Esophagus squamous epithelium (tissue), 4 donors: Measurements from ENCODE around the gene FKBP4.

ENCODE experiments used
- POLR2A ChIP-seq, 4 donors: fragments of 450-650 bp; IDR thresholded peaks; one replicate each; pipeline ENCODE4 v1.6.1; 2017; ENCODE audit warnings: antibody characterized with exemption in 4 of 4, mild to moderate bottlenecking in 4 of 4, moderate library complexity in 3 of 4
- TF ChIP-seq, protein P1 (sequence below), 6 experiments: fragments of 450-650 bp in 4 of 6; fragments of 200-600 bp in 2 of 6; sonication (generic) in 2 of 6; IDR thresholded peaks; one replicate each; pipeline ENCODE4 v1.5.1; 2016 to 2019; ENCODE audit warnings: antibody characterized with exemption in 6 of 6, mild to moderate bottlenecking in 4 of 6, moderate library complexity in 4 of 6

DNA sequence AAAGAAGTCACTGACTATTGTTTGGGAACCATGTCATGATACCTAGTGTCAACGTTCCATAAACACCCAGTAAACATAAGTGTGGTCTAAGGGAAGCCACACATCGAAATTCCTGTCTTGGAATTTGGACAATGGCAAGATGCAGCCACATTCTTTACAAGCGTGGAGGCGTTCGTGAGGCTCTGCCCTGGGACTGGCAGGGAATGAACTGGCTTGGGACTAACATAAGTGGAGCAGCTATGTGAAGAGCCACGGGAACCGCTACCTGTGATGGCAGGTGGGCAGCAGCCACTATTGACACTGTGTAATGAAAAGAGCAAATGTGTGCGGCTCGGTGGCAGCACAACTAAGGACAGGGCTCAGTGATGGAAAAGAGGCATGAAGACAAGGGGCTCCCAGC lies 50.0 kb downstream of the FKBP4 start:
- TF ChIP-seq POLR2A (IDR thresholded peaks at IDR 0.05) = no peak
- TF ChIP-seq, protein P1, sequence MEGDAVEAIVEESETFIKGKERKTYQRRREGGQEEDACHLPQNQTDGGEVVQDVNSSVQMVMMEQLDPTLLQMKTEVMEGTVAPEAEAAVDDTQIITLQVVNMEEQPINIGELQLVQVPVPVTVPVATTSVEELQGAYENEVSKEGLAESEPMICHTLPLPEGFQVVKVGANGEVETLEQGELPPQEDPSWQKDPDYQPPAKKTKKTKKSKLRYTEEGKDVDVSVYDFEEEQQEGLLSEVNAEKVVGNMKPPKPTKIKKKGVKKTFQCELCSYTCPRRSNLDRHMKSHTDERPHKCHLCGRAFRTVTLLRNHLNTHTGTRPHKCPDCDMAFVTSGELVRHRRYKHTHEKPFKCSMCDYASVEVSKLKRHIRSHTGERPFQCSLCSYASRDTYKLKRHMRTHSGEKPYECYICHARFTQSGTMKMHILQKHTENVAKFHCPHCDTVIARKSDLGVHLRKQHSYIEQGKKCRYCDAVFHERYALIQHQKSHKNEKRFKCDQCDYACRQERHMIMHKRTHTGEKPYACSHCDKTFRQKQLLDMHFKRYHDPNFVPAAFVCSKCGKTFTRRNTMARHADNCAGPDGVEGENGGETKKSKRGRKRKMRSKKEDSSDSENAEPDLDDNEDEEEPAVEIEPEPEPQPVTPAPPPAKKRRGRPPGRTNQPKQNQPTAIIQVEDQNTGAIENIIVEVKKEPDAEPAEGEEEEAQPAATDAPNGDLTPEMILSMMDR (IDR thresholded peaks at IDR 0.05) = no peak
